Measurements from ENCODE around the gene SKIL. TPM values are rescaled to one million over a fixed set of nuclear protein-coding genes. Genes with fewer than 3 reads are reported as not detected.
"Not testable (repeated sequence)": the region's sequence is repeated elsewhere in the genome, so short reads cannot be mapped to it uniquely, and the experiment has no call there.

SKIL gene
- total and polyA plus RNA-seq, 7 donors: 6.0 to 52.6 (median 24.8) TPM

- Histone ChIP-seq H3K4me1 (no peaks in the 10 kb centered on the region), H3K4me3 (no peak overlapping the region), H3K9me3 (no peaks in the 10 kb centered on the region), H3K27me3 (no peaks in the 10 kb centered on the region), H3K27ac (no peak overlapping the region), H3K36me3 (no peaks in the 10 kb centered on the region)
- intact Hi-C loops (cut with DNase I): no loop called here
- 91 to 95% methylated on average over 11 of the region's 11 CpGs for WGBS, 2 donors
- no peak for TF ChIP-seq POLR2AphosphoS5 (IDR thresholded peaks at IDR 0.05)
- no peak for DNase-seq
These were observed 36.0 kb upstream of the SKIL start for GRCh38 chr3:170321321-170322034.

GRCh38 chr3:170322566-170323269 lies 34.8 kb upstream of the SKIL start:
- intact Hi-C loops (cut with DNase I): no loop called here
- 75 to 85% methylated on average over 10 of the region's 10 CpGs for WGBS, 2 donors
- Histone ChIP-seq H3K4me1 (no peaks in the 10 kb centered on the region), H3K4me3 (no peak overlapping the region), H3K27ac (no peak overlapping the region), H3K36me3 (no peaks in the 10 kb centered on the region), H3K9me3 (no peaks in the 10 kb centered on the region), H3K27me3 (no peaks in the 10 kb centered on the region)
- DNase-seq: no peak
- TF ChIP-seq CTCF (IDR thresholded peaks at IDR 0.05) (no peak), POLR2A (IDR thresholded peaks at IDR 0.05) (no peak), POLR2AphosphoS5 (IDR thresholded peaks at IDR 0.05) (no peak), EP300 (IDR thresholded peaks at IDR 0.05) (no peak)

- WGBS, 2 donors: 86 to 95% methylated on average over 6 of the region's 6 CpGs
- intact Hi-C loops (cut with DNase I): no loop called here
These were observed 34.2 kb upstream of the SKIL start for GRCh38 chr3:170323331-170323730.

GRCh38 chr3:170324962-170325361 lies 32.6 kb upstream of the SKIL start:
- H3K27ac ChIP-seq: no peak overlapping the region
- no peaks in the 10 kb centered on the region for H3K9me3 ChIP-seq
- no peaks in the 10 kb centered on the region for H3K4me1 ChIP-seq
- no peak overlapping the region for H3K4me3 ChIP-seq
- TF ChIP-seq EP300 (IDR thresholded peaks at IDR 0.05) (no peak), POLR2A (IDR thresholded peaks at IDR 0.05) (no peak), CTCF (IDR thresholded peaks at IDR 0.05) (no peak), POLR2AphosphoS5 (IDR thresholded peaks at IDR 0.05) (no peak)
- no peaks in the 10 kb centered on the region for H3K27me3 ChIP-seq
- no peak for DNase-seq
- no peaks in the 10 kb centered on the region for H3K36me3 ChIP-seq
- WGBS, 2 donors: 69 to 84% methylated on average over 3 of the region's 3 CpGs
- intact Hi-C loops (cut with DNase I): no loop called here

More at GRCh38 chr3:170323331-170323730, 34.2 kb upstream of the SKIL start:
- no peak overlapping the region for H3K27ac ChIP-seq
- no peak for DNase-seq
- H3K27me3 ChIP-seq: no peaks in the 10 kb centered on the region
- no peak overlapping the region for H3K4me3 ChIP-seq
- H3K36me3 ChIP-seq: no peaks in the 10 kb centered on the region
- no peaks in the 10 kb centered on the region for H3K9me3 ChIP-seq
- TF ChIP-seq POLR2AphosphoS5 (IDR thresholded peaks at IDR 0.05): no peak
- TF ChIP-seq CTCF (IDR thresholded peaks at IDR 0.05): no peak
- TF ChIP-seq EP300 (IDR thresholded peaks at IDR 0.05): no peak
- no peak for TF ChIP-seq POLR2A (IDR thresholded peaks at IDR 0.05)
- no peaks in the 10 kb centered on the region for H3K4me1 ChIP-seq

GRCh38 chr3:170327040-170327808 lies 30.3 kb upstream of the SKIL start:
- H3K27me3 ChIP-seq: no peaks in the 10 kb centered on the region
- H3K9me3 ChIP-seq: no peaks in the 10 kb centered on the region
- no peak for TF ChIP-seq POLR2A (IDR thresholded peaks at IDR 0.05)
- no peak for TF ChIP-seq CTCF (IDR thresholded peaks at IDR 0.05)
- no peak for TF ChIP-seq POLR2AphosphoS5 (IDR thresholded peaks at IDR 0.05)
- TF ChIP-seq EP300 (IDR thresholded peaks at IDR 0.05): no peak
- intact Hi-C loops (cut with DNase I): no loop called here
- H3K27ac ChIP-seq: no peak overlapping the region
- WGBS, 2 donors: 95 to 96% methylated on average over 24 of the region's 24 CpGs
- H3K4me3 ChIP-seq: no peak overlapping the region
- no peaks in the 10 kb centered on the region for H3K36me3 ChIP-seq
- no peaks in the 10 kb centered on the region for H3K4me1 ChIP-seq
- DNase-seq: no peak

- H3K4me3 ChIP-seq; H3K27ac ChIP-seq; H3K9me3 ChIP-seq; H3K36me3 ChIP-seq; H3K27me3 ChIP-seq; H3K4me1 ChIP-seq; intact Hi-C loops (cut with DNase I); DNase-seq: not testable (repeated sequence)
- 81 to 96% methylated on average over 7 of the region's 7 CpGs for WGBS, 2 donors
These were observed 29.5 kb upstream of the SKIL start for GRCh38 chr3:170327868-170328548.

Measured in sigmoid colon (tissue), 7 donors.